Gastrocnemius medialis (tissue), 4 donors: ENCODE measurements around the gene TUBB3.
"Not testable (repeated sequence)": the region's sequence is repeated elsewhere in the genome, so short reads cannot be mapped to it uniquely, and the experiment has no call there.

Experiments
- CTCF ChIP-seq, 5 experiments: fragments of 450-650 bp in 3 of 5; fragments of 200-600 bp in 2 of 5; sonication (generic) in 2 of 5; IDR thresholded peaks in 4 of 5; conservative IDR thresholded peaks in 1 of 5; 1 replicate in 4 of 5; 2 replicates in 1 of 5; pipeline ENCODE4 v1.5.1; 2016 to 2019; ENCODE audit warnings: antibody characterized with exemption in 5 of 5, mild to moderate bottlenecking in 3 of 5, moderate library complexity in 3 of 5
- POLR2A ChIP-seq, 2 donors: fragments of 450-650 bp; IDR thresholded peaks; one replicate each; pipeline ENCODE4 v1.6.1; 2017; ENCODE audit warnings: antibody characterized with exemption in 2 of 2, mild to moderate bottlenecking in 2 of 2, moderate library complexity in 2 of 2

- not testable (repeated sequence) for TF ChIP-seq POLR2A (IDR thresholded peaks at IDR 0.05); CTCF (IDR thresholded peaks at IDR 0.05 in 4 of 5, conservative IDR thresholded peaks at IDR 0.05 in 1 of 5)
Observed at GRCh38 chr16:89879123-89879522, 44.0 kb upstream of the TUBB3 start.
